OCI-LY1 (cell line): ENCODE measurements around the gene SLC4A7.

Experiments
- EZH2 ChIP-seq: fragments of 200-600 bp; sonication (generic), shearing (Covaris generic); IDR thresholded peaks from 2 replicates; pipeline ENCODE4 v1.8.0; 2017; ENCODE audit warnings: borderline replicate concordance, mixed run types, mild to moderate bottlenecking, antibody characterized with exemption, low read length, moderate library complexity, mixed read lengths
- TF ChIP-seq, protein P1 (sequence below): fragments of 200-600 bp; sonication (generic), shearing (Covaris generic); IDR thresholded peaks from 2 replicates; pipeline ENCODE4 v1.5.1; 2017; ENCODE audit warnings: mild to moderate bottlenecking, antibody characterized with exemption, low read length, moderate library complexity, mixed read lengths

DNA sequence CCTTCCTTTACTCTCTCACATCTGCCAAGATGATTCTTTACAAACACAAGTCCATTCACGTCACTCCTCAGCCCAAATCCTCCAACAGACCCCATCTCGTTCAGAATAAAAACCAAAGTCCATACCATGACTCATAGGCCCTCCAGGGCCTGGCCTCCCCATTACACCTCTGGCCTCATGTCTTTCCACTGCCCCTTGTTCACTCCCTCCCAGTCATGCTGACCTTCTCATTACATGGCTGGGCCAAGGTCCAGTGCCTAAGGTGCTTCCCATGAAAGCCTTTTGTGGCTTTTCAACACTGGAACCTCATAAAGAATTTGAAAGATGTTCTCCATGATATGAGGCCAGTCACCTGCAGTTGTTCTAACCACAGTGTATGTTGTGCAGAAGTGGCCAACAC lies 159.5 kb downstream of the SLC4A7 start:
- TF ChIP-seq, protein P1, sequence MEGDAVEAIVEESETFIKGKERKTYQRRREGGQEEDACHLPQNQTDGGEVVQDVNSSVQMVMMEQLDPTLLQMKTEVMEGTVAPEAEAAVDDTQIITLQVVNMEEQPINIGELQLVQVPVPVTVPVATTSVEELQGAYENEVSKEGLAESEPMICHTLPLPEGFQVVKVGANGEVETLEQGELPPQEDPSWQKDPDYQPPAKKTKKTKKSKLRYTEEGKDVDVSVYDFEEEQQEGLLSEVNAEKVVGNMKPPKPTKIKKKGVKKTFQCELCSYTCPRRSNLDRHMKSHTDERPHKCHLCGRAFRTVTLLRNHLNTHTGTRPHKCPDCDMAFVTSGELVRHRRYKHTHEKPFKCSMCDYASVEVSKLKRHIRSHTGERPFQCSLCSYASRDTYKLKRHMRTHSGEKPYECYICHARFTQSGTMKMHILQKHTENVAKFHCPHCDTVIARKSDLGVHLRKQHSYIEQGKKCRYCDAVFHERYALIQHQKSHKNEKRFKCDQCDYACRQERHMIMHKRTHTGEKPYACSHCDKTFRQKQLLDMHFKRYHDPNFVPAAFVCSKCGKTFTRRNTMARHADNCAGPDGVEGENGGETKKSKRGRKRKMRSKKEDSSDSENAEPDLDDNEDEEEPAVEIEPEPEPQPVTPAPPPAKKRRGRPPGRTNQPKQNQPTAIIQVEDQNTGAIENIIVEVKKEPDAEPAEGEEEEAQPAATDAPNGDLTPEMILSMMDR = no peak
- TF ChIP-seq EZH2 = no peak
